ENCODE results near the gene C2CD4C.
"Not testable (repeated sequence)": the region's sequence is repeated elsewhere in the genome, so short reads cannot be mapped to it uniquely, and the experiment has no call there.

Gene C2CD4C

DNA sequence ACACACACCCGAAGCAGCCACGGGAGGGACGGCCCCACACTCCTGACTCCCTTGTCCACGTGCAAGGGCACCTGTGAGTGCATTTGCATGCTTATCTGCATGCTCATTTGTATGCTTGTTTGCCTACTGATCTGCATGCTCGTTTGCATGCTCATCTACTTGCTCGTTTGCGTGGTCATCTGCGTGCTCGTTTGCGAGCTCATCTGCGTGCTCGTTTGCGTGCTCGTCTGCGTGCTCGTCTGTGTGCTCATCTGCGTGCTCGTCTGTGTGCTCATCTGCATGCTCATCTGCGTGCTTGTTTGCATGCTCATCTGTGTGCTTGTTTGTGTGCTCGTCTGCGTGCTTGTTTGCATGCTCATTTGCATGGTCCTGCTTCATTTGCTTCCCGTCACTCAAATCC, 28.1 kb upstream of the C2CD4C start:
- no peak for DNase-seq

DNA sequence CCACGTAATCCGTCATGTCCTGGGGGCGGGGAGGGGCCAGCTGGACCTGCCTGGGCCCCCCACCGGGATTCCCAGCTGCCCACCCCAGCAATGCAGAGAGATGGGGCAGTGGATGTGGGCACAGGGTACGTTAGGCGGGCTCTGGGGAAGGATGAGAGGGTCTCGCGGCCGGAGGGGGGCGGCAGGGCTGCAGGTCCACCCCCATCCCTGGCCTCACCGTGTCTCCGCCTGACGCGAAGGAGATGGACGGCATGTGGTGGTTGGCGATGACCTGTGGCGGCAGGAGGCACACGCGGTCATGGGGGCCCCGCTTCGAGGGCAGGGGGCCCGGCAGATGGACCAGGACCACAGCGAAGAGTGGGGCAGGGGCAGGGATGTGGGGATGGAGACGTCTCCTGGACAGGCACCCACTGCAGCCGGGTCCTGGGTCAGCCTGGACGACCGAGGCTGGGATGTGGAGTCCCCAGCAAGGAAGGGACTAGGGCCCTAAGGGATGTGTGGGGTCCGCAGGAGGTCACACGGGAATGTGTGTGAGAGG, 27.5 kb upstream of the C2CD4C start:
- no peak for DNase-seq

DNA sequence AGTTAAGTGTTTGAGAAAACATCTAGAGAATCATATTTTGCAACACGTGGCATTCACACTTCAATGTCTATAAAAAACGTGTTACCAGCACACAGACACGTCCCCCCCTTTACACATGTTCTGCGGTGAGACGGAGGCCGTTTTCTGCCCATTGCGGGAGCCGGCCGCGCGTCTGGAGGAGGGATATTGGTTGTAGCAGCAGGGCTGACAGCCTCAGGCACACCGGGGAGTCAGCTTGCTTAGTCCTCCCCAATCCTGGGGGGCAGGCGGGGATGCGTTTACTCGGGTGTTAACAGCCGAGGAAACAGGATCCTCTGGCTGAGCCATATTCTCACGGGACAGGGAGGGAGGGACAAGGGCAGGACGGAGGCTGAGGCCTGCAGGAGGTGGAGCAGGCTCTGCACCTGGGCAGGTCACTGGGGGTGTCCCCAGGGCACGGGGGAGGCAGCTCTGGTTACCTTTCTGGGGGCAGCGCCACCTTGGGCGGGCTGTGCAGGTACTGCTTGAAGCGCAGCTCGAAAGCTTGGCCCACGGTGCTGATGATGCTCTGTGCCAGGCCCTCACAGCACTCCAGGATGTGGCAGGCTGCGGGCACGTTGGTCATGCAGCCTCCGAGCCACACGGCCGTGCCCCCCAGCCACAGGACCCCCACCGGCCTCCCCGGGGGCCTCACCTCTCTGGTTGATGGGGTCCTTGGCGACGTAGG, 26.9 kb upstream of the C2CD4C start:
- DNase-seq: no peak

DNA sequence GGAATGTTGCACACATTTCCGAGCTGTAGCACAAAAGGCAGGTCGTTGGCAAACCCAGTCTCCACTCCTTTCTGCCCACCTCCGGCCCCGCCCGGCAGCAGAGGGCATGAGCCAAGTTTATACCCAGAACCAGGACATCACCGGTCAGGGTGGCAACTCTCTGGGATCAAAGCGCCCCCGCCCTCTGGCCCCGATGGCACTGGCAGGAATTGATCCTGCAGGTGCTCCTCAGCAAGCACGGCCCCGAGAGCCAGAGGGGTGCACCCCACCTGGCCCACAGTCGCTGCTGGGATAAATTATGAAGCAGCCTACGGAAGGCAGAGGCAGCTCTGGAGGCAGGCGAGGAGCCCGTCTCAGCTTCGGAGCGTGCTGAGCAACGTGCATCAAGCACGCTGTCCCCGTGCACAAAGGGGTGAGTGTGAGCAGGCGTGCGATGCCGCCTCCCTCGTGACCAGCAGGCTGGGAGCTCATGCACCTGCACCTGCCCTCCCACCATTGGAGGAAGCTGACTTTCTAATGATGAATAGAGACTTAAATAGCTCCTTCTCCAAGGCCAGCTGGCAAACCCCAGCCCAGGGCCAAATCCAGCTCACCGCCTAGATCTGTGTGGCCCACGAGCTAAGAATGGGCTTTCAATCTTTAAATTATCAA, 26.2 kb upstream of the C2CD4C start:
- DNase-seq: no peak

DNA sequence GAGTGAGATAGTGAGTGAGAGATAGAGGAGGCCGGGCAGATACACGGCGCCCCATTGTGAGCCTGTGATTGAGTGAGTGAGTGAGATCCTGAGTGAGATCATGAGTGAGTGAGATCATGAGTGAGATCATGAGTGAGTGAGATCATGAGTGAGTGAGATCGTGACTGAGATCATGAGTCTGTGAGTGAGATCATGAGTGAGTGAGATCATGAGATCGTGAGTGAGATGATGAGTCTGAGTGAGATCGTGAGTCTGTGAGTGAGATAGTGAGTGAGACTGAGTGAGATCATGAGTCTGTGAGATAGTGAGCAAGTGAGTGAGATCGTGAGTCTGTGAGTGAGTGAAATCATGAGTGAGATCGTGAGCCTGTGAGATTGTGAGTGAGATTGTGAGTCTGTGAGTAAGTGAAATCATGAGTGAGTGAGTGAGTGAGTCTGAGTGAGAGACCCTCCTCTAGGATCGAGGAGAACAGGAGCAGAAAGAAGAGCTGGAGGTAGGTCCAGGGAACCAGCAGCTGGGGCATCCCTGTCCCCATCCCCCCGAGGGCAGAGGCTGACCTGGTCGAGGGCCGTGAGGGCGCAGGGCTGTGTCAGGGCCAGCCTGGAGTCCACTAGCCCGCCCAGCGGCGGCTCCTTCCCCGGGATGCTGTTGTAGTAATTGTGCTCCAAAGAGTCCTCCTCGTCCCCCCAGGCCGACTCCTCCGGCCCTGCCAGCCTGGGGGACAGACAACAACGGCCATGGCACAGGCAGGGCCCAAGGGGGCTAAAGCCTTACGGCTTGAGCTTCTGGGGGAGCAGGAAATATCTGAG, 25.4 kb upstream of the C2CD4C start:
- DNase-seq: no peak

DNA sequence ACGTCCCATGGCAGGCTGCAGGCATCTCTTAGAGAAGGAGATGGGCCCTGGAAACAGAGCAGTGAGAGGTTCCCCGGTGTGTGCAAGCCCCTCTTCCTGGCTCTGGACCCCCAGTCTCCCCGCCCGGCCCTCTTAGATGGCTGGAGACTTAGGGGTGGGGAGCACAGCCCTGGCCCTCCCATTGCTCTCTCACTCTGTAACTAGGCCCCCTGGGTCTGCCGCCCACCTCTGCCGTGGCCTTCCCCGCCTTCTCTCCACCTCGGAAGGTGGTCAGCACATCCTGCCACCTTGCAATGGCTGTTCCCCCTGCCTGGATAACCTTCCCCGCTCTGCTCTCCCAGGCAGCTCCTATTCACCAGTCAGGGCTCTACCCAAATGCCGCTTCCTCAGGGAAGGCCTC, 21.8 kb upstream of the C2CD4C start:
- no peak for DNase-seq

DNA sequence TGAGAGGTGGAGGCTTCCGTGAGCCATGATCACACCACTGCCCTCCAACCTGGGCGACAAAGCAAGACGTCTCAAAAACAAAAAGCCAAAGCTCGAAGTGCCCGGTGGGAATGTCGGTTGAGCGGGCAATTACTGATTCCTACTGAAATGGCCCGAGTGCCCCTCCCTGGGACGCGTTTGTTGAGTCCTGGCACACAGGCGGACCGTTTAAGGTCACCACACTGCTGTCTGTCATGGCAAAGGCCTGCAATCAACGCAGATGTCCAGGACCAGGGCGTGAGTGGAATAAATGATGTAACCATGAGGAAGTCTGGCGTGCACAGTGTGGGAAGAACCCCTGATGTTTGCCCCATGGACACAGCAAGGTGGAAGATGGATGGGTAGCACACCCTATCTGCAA, 19.2 kb upstream of the C2CD4C start:
- no peak for DNase-seq

DNA sequence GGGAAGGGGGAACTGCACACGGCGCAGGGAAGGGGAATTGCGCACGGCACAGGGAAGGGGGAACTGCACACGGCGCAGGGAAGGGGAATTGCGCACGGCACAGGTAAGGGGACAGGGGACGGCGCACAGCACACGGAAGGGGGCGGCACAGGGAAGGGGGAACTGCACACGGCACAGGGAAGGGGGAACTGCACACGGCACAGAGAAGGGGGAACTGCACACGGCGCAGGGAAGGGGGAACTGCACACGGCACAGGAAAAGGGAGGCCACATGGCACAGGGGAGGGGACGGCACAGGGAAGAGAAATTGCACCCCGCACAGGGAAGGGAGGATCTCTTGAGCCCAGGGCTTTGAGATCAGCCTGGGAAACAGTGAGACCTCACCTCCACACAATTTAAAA, 18.7 kb upstream of the C2CD4C start:
- DNase-seq: not testable (repeated sequence)

DNA sequence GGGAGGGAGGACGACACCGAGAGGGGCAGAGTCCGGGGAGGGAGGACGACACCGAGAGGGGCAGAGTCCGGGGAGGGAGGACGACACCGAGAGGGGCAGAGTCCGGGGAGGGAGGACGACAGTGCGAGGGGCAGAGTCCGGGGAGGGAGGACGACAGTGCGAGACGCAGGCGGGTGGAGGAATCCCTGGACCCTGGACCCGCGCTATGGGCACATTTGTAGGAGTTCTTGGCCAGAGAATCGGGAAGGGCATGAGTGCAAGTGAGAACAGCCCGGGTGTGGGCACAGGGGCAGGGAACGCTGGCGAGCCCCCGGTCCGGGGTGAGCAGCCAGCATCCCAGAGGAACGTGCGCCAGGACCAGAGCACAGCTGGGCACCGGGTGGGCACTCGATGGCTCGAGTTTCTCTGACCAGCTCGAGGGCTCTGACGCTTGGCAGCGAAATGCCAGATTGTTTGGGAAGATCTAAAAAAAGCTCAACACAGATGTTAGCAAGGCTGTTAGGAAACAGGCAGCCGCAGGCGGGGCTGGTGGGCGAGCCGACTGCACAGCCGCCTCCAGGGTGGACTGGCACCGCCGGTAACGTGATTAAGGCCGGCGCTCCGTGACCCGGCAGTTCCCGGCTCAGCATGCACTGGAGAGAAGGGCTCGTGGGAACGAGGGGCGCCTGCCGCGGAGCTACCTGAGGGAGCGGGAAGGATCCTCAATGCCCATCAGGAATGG, 17.9 kb upstream of the C2CD4C start:
- DNase-seq: no peak

DNA sequence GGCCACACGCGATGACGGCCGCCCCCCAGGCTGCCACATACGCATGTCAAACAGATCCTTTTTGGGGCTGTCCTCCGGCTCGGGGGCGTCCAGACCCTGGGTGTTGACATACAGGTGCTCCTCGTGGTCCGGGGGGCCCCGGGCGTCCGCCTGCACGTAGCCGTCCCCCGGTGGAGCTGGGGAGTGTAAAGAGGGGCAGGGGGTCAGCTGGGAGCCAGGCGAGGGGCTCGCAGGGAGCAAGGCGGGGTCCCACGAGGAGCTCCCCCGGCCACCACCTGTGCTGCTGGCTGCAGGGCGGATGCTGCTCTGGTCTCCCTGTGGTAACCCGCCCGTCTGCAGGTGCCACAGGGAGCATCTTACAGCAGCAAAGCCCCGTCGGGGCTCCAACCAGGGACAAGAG, 16.1 kb upstream of the C2CD4C start:
- no peak for DNase-seq

DNA sequence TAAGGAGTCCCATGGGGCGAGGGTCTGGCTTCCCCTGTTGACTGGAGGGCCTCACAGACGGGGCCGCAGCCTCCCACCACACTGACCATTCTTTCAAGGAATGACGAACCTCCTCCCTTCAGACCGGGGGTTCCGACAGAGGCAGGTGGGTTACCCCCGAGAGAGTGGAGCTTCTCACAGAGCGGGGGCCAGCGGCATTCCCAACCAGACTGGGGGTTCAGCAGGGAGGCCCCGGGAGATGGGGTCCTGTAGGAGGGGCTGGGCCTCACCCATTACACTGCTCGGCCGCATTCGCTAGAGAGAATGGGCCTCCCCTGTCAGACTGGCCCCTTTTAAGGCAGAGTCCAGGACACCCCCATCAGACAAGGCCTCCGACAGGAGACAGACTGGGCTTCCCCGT, 15.6 kb upstream of the C2CD4C start:
- no peak for DNase-seq

DNA sequence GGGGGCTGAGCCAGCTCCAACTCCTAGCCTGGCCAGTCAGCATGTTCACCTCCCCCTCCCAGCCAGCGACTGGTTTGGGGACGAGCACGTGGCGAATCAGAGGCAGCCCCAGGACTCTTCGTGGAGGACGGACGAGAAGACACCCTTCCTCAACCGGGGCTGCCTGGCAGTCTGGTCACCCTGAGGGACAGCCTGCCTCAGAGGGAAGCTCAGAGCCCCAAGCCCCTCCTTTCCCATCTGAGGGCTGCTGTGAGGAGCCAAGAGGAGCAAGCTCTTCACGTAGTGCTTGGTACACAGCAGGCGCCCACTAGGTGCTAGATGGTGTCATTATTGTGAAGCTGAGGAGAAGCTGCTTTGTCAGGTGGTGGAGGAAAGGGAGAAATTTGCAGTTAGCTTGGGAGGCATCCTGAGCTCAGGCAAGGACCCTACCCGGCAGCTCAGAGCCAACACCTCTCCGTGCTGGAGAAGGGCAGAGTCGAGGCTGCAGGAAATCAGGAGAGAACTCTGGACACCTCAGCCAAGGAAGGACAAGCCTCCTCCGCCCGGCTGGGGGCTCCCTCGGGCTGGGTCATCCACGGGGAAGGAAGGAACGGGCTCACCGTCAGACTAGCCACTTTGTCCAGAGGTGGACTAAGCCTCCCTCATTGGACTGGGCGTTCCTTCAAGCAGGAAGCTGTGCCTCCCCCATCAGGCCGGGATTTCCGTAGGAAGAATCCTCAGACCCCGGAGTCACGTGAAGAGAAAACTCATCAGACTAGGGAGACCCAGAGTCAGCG, 14.9 kb upstream of the C2CD4C start:
- DNase-seq: no peak

DNA sequence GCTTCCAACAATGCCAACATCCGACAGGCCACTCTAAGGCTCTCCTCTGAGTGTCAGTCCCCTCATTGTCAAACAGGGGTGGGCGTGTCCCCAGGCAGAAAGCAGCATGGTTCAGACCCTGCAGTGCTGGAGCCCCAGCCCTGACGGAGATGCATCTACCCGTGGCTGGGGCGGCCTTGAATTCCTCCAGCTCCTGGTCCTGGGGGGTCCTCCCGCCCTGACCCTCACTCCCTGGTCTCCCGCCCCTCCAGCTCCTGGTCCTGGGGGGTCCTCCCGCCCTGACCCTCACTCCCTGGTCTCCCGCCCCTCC, 13.9 kb upstream of the C2CD4C start:
- not testable (repeated sequence) for DNase-seq

DNA sequence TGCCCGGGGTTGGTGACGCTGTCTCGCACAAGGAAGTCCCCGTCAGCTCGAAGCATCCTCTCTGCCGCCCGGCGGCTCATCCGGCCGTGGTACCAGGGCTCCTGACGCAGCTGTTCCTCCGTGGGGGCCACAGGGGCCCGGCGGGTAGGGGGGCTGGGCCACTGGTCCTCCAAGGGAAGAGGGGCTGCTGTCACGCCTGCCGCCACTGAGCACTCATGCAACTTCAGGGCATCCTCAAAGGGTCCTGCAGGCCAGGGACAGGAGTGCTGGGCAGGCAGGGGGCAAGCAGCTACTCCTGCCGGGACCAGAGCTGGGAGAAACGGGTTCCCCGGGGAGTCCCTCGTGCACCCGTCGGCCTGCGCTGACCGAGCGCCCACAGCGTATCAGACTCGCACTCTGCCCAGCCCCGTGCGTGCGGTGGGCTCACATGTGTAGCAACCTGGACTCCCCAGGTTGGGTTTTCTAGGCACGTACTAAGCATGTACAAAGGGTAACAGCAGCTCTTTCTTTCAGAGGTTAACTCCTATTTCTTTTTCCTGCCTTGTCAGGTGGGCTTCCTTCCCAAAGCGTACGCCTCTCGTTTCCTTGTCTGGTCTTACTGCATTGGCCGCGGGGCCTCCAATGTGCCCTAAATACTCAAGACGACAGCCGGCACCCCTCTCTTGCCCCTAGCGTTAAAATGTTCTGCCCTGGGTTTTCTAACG, 13.4 kb upstream of the C2CD4C start:
- DNase-seq: no peak

DNA sequence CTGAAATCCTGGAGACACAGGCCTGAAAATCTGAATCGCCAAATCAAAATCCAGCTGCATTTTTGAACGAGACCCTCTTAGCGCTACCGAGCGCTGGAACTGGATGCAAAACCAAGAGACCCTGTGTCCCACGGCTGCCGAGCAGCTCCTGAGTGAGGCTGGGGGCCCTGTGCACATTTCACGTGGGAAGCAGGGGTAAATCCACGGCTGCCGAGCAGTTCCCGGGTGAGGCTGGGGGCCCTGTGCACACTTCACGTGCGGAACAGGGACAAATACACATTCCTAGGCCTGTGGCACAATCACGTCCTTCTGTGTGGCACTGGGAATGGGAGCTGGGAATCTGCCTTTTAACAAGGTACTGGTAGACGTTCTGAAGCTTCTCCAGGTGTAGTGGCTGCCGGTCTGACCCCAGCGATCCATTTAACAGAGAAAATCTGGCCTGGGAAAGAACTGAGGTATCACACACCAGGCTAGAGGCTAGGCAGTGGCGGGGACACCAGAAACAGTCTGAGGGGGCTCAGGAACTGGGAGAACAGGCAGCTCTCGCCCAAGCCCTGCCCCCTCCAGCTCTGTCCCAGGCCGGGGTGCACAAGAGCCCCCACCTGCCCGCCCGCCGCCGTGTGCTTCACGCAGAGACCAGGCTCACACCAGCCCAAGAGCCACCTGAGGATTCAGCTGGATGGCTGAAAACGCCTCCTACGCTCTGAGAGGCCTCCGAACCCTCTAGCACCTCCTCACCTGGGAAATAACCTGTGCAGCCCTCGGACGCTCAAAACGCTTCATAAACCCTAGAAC, 11.0 kb upstream of the C2CD4C start:
- no peak for DNase-seq

DNA sequence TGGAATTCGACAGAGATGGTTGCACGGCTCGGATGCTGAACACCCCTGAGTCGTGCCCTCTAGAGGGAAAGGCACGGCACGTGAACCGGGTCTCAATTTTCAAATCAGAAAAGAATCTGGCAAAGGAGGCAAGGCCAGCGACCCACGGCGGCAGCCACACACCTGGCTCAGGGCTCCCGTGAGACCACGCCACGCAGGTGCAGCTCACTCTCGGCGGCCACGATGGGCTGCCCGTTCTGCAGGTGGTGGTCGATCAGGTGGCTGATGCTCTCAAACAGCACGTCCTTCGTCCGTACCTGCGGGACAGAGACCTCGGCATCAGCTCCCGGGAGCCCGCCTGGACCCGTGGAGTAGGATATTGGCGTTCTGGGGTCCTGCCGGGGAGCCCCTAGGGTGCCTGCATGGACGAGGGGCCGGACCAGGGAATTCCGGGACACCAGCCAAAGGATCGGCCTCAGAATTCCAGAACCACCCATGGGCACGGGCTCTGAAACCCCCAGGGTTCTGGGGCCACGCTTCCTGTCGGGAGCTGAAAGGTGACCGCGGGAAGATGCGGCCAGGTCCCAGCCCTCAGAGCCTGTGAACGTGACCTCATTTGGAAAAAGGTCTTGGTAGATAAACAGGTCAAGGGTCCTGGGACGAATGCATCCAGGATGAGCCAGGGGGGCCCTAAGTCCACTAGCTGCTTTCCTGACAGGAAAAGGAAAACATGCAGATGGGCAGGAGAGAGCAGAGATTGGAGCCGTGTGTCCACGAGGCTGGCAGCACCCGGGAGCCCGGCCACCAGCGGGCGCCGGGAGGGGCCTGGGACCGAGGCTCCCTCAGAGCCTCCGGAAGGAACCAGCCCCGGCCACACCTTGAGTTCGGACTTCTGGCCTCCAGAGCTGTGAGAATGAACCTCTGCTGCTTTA, 10.1 kb upstream of the C2CD4C start:
- no peak for DNase-seq

DNA sequence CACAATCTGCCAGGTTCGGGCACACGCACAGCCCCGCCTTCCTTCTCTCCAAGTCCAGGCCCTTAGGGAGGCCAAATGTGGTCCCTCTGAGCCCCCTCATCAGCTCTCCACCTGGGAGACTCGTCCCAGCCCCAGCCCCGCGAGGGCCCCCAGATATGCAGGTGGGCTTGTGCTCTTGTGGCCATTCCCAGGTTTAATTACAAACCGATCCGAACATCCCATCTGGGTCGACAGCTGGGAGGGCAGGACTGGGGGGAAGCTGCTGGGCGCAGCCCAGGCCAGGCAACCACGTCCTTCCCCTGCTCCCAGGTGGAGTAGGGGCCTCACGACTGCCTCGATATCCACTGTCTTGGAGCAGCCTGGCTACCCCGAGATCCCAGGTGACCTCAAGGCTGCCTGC, 7.5 kb upstream of the C2CD4C start:
- DNase-seq: no peak

DNA sequence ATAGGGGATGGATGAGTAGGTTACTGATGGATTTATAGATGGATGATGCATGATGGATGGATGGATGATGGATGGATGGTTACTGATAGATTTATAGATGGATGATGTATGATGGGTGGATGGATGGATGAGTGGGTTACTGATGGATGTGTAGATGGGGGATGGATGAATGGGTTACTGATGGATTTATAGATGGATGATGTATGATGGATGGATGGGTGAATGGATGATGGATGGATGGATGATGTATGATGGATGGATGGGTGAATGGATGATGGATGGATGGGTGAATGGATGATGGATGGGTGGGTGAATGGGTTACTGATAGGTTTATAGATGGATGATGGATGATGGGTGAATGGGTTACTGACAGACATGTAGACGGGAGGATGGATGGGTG, 6.3 kb upstream of the C2CD4C start:
- no peak for DNase-seq

DNA sequence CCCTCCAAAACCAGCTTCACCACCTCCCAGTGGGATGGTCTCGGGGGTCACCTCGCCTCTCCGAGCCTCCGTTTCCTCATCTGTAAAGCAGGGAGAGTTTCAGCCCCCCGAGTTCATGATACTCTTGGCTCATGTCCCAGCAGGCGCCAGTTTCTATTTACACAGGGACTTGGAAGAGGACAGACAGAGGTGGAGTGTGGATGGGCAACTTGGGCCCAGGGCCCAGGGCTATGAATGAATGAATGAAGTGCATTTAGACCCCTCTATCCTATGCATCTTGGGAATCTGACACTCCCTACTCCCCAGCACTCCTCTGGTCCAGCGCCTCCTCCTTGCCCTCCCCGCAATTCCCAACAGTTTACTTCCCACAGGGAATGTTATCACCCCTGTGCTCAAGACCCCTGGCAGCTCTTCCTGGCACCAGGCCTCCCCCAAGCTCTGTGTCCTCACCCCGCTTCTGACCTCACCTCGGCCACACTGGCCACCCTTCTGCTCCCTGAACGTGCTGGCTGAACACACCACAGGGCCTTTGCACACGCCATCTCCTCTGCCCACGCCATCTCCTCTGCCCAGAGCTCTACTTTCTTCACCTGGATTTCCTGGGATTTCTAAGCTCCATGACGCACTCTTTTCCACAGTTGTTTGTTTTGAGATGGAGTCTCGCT, 4.9 kb upstream of the C2CD4C start:
- no peak for DNase-seq

Data from activated T-cell treated with anti-CD3 and anti-CD28 coated beads for 4 hours (primary cell).